Measurements from ENCODE around the gene FAR2.
"Not testable (repeated sequence)": the region's sequence is repeated elsewhere in the genome, so short reads cannot be mapped to it uniquely, and the experiment has no call there.

The FAR2 gene

DNA sequence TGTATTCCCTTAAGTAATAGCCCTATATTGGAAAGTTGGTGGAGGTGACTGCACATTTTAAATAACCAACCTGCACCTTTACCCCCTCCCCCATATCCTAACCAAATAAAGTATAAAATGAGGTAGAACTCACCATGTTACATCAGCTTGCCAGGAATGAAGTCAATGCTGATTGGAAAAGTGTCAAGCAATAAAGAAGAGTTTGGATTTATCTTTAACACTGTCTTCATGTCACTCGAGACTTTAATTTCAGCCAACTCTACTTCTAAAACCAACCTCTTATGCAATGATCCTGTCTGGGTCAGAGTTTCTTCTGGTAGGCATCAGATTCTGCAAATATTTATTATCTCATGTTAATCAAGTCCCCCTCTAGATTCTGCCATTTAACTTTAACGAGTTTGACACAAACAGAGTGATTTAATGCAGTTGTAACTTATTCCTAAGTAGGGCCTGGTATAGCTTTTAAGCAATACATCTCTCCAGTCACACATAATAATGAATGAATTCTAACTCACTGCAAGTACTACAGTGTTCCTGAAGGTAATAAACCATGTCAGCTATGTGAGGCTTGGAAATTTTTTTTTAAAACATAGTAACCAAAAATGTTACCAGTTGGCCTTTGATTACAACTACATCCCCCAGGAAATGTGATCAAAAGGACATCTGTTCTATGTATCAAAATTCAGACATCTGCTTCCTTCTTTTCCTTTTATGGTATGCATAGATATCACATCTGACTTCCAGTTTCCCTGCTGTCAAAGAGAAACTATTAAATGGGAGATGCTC is 133.1 kb downstream of the FAR2 start:
- ChIA-PET POLR2A (no interaction called here), CTCF (no interaction called here)
- DNase-seq (ENCODE audit: extremely low spot score) = no peak
- no peak for TF ChIP-seq TARDBP (IDR thresholded peaks at IDR 0.05)
- TF ChIP-seq FOXM1 (IDR thresholded peaks at IDR 0.05; ENCODE audit: borderline replicate concordance) = no peak
- no peak for TF ChIP-seq BHLHE40 (IDR thresholded peaks at IDR 0.05; ENCODE audit: borderline replicate concordance)
- TF ChIP-seq L3MBTL2 (conservative IDR thresholded peaks at IDR 0.05) = no peak
- TF ChIP-seq ARNT (IDR thresholded peaks at IDR 0.05) = no peak
- TF ChIP-seq SP1 (IDR thresholded peaks at IDR 0.05) = no peak
- no peak for TF ChIP-seq NFRKB (IDR thresholded peaks at IDR 0.05)
- TF ChIP-seq LEF1 (IDR thresholded peaks at IDR 0.05; ENCODE audit: borderline replicate concordance) = no peak
- TF ChIP-seq ELF4 (IDR thresholded peaks at IDR 0.05) = no peak
- TF ChIP-seq FOXK2 (IDR thresholded peaks at IDR 0.05) = no peak
- no peak for TF ChIP-seq SUZ12 (IDR thresholded peaks at IDR 0.05)
- TF ChIP-seq, protein P1, sequence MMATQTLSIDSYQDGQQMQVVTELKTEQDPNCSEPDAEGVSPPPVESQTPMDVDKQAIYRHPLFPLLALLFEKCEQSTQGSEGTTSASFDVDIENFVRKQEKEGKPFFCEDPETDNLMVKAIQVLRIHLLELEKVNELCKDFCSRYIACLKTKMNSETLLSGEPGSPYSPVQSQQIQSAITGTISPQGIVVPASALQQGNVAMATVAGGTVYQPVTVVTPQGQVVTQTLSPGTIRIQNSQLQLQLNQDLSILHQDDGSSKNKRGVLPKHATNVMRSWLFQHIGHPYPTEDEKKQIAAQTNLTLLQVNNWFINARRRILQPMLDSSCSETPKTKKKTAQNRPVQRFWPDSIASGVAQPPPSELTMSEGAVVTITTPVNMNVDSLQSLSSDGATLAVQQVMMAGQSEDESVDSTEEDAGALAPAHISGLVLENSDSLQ (IDR thresholded peaks at IDR 0.05) = no peak
- no peak for TF ChIP-seq ZNF384 (IDR thresholded peaks at IDR 0.05)
- TF ChIP-seq FOXA1 (IDR thresholded peaks at IDR 0.05) = no peak
- TF ChIP-seq HDGF (IDR thresholded peaks at IDR 0.05; ENCODE audit: borderline replicate concordance) = no peak
- TF ChIP-seq CTBP1 (IDR thresholded peaks at IDR 0.05; ENCODE audit: borderline replicate concordance) = no peak

DNA sequence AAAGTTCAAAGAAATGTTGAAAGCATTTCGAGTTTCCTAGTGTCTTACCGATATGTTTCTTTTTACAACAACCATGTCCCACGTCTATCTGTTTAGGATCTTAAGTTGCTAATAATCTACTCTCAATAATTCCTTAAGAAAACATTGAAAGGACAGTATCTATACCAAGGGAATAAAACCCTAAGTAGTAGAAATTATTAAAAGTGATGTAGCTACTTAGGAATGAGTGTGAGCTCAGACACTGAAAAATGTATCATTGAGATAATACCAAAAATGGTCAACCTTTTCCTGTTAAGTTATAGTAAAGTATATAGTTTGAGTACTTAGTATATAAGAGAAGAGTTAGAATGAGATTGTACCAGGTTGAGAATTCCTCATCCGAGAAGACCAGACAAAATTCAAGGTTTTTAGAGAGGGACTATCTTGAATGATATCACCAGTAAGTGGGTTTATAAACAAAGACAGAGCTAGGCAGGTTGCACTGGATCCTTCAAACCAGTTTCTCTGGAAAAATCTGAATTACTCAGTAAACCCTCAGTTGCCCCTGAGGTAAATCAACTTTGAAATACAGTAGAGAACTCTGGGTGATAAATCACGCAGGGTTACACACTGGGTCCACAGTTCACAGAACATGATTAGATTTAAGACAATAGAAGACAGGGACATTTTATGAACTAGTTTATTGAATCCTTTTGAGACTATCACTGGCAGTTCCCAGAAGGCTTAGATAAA is 135.1 kb downstream of the FAR2 start:
- no peak for DNase-seq (ENCODE audit: extremely low spot score)
- ChIA-PET POLR2A (no interaction called here), CTCF (no interaction called here)
- TF ChIP-seq FOXA1 (IDR thresholded peaks at IDR 0.05) (no peak), FOXM1 (IDR thresholded peaks at IDR 0.05; ENCODE audit: borderline replicate concordance) (no peak), ELF4 (IDR thresholded peaks at IDR 0.05) (no peak), TARDBP (IDR thresholded peaks at IDR 0.05) (no peak), ARNT (IDR thresholded peaks at IDR 0.05) (no peak), LEF1 (IDR thresholded peaks at IDR 0.05; ENCODE audit: borderline replicate concordance) (no peak), NFRKB (IDR thresholded peaks at IDR 0.05) (no peak), HDGF (IDR thresholded peaks at IDR 0.05; ENCODE audit: borderline replicate concordance) (no peak), BHLHE40 (IDR thresholded peaks at IDR 0.05; ENCODE audit: borderline replicate concordance) (no peak), SP1 (IDR thresholded peaks at IDR 0.05) (no peak), L3MBTL2 (conservative IDR thresholded peaks at IDR 0.05) (no peak), CTBP1 (IDR thresholded peaks at IDR 0.05; ENCODE audit: borderline replicate concordance) (no peak)

DNA sequence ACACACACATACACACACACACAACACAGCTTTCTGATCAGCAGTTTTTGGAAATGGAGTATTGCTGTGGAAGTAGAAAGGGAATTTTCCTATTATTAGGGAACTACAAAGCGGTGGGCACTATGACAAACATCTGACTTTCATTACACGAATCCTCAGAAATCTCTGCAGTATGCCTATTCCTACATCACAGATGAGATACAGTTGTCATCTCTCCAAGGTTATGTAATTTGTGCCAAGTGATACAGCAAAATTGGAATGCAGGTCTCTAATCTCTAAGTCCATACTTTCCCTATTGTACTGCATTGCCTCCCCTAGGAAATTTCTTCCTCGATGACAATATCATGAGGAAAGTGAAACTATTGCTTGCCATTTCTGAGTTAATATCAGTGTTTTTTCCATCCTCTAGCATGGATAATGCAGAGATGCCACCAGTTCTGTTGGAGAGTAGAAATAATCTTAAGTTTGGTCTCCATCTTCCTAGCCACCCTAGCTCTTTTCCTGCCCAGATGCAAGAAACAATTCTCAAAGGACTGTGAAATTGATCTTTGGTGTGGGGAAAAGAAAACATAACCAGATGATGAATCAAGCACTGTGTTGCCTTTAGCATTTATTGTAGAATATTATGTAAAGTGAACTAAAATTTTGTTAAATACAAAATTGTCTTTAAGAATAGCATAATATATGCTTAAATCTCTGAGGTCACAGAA is 137.2 kb downstream of the FAR2 start:
- TF ChIP-seq ZNF384 (IDR thresholded peaks at IDR 0.05) = no peak
- TF ChIP-seq SUZ12 (IDR thresholded peaks at IDR 0.05) = no peak
- no peak for TF ChIP-seq CTBP1 (IDR thresholded peaks at IDR 0.05; ENCODE audit: borderline replicate concordance)
- TF ChIP-seq HDGF (IDR thresholded peaks at IDR 0.05; ENCODE audit: borderline replicate concordance) = no peak
- no peak for TF ChIP-seq FOXA1 (IDR thresholded peaks at IDR 0.05)
- no peak for TF ChIP-seq L3MBTL2 (conservative IDR thresholded peaks at IDR 0.05)
- TF ChIP-seq LEF1 (IDR thresholded peaks at IDR 0.05; ENCODE audit: borderline replicate concordance) = no peak
- no peak for TF ChIP-seq NFRKB (IDR thresholded peaks at IDR 0.05)
- TF ChIP-seq FOXK2 (IDR thresholded peaks at IDR 0.05) = no peak
- no peak for TF ChIP-seq ELF4 (IDR thresholded peaks at IDR 0.05)
- TF ChIP-seq, protein P1 (IDR thresholded peaks at IDR 0.05) = no peak
- TF ChIP-seq BHLHE40 (IDR thresholded peaks at IDR 0.05; ENCODE audit: borderline replicate concordance) = no peak
- TF ChIP-seq SP1 (IDR thresholded peaks at IDR 0.05) = no peak
- TF ChIP-seq TARDBP (IDR thresholded peaks at IDR 0.05) = no peak
- no peak for TF ChIP-seq ARNT (IDR thresholded peaks at IDR 0.05)
- TF ChIP-seq FOXM1 (IDR thresholded peaks at IDR 0.05; ENCODE audit: borderline replicate concordance) = no peak
- no peak for DNase-seq (ENCODE audit: extremely low spot score)
- ChIA-PET POLR2A (no interaction called here), CTCF (no interaction called here)

DNA sequence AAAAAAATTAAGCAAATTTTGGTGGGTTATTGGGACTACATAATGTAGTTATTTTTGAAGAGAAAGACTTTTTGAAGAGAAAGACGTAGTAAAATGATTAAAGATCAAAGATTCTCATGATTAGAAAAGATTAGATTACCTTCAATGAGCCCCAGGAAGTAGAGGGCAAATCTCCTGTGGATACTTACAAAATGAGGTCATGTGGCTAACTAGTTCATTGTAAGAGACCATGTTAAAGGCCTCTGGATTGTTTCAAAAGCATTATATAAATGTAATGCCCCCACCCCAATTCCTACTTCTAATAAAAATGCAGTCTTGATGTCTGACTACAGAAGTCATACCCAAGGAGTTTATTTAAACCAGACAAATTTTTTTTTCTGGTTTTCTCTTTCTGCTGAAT is 138.5 kb downstream of the FAR2 start:
- DNase-seq (ENCODE audit: extremely low spot score) = no peak
- ChIA-PET CTCF (no interaction called here), POLR2A (no interaction called here)
- TF ChIP-seq FOXM1 (IDR thresholded peaks at IDR 0.05; ENCODE audit: borderline replicate concordance) (no peak), CTBP1 (IDR thresholded peaks at IDR 0.05; ENCODE audit: borderline replicate concordance) (no peak), L3MBTL2 (conservative IDR thresholded peaks at IDR 0.05) (no peak), NFRKB (IDR thresholded peaks at IDR 0.05) (no peak), HDGF (IDR thresholded peaks at IDR 0.05; ENCODE audit: borderline replicate concordance) (no peak), SUZ12 (IDR thresholded peaks at IDR 0.05) (no peak), FOXK2 (IDR thresholded peaks at IDR 0.05) (no peak), ARNT (IDR thresholded peaks at IDR 0.05) (no peak), TARDBP (IDR thresholded peaks at IDR 0.05) (no peak), SP1 (IDR thresholded peaks at IDR 0.05) (no peak), FOXA1 (IDR thresholded peaks at IDR 0.05) (no peak), ZNF384 (IDR thresholded peaks at IDR 0.05) (no peak), BHLHE40 (IDR thresholded peaks at IDR 0.05; ENCODE audit: borderline replicate concordance) (no peak), LEF1 (IDR thresholded peaks at IDR 0.05; ENCODE audit: borderline replicate concordance) (no peak), ELF4 (IDR thresholded peaks at IDR 0.05) (no peak)
- TF ChIP-seq, protein P1 (IDR thresholded peaks at IDR 0.05) = no peak

DNA sequence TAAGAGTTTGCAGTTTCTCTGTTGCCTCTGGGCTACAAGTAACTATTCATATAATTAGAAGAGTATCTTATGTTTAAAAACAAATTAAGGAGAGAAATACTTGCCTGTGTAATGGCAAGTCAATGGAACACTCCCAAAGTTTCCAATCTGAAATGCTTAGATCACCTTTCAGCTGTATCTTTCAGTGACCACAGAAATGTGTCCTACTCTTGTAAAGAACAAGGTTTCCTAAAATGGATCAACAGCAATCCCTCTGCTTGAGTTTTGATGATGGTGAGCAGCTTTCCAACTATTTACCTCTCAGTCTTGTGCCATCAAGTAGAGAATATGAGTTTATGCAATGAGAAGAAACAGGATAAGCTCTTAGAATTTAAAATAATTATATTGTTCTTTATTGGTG is 139.0 kb downstream of the FAR2 start:
- no peak for TF ChIP-seq BHLHE40 (IDR thresholded peaks at IDR 0.05; ENCODE audit: borderline replicate concordance)
- no peak for TF ChIP-seq SP1 (IDR thresholded peaks at IDR 0.05)
- TF ChIP-seq SUZ12 (IDR thresholded peaks at IDR 0.05) = no peak
- TF ChIP-seq FOXA1 (IDR thresholded peaks at IDR 0.05) = no peak
- no peak for TF ChIP-seq TARDBP (IDR thresholded peaks at IDR 0.05)
- POLR2A ChIA-PET = no interaction called here
- no peak for DNase-seq (ENCODE audit: extremely low spot score)
- CTCF ChIA-PET = interaction anchor here (0.6 kb wide), 1 partner anchor 9 kb away, joined by 3 read pairs; no protein-coding TSS in a partner anchor

DNA sequence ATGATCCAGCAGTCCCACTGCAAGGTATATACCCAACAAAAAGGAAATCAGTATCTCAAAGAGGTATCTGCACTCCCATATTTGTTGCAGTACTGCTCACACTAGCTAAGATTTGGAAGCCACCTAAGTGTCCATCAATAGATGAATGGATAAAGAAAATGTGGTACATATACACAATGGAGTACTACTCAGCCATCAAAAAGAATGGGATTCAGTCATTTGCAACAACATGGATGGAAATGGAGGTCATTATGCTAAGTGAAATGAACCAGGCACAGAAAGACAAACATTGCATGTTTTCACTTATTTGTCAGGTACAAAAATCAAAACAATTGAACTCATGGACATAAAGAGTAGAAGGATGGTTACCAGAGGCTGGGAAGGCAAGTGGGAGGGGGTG is 141.4 kb downstream of the FAR2 start:
- DNase-seq (ENCODE audit: extremely low spot score); CTCF ChIA-PET; POLR2A ChIA-PET: not testable (repeated sequence)

All from HEK293T (cell line).